HepG2 (cell line): ENCODE data around the gene GTF2H4. TPM values are rescaled to one million over a fixed set of nuclear protein-coding genes. Genes with fewer than 3 reads are reported as not detected.

ENCODE experiments used
- ATAC-seq: fragments of 200-7000 bp; cut with Tn5 transposase; 3 replicates; pipeline ENCODE4 v1.9.1; 2020; ENCODE audit warnings: mild to moderate bottlenecking, moderate library complexity
- BruUV-seq: library from RNA; stranded (reverse); fragments of 400-500 nt; replicated peaks from 2 replicates; lab custom pipeline; 2021; lab: Mats Ljungman, UMichigan
- CTCF ChIA-PET: fragments of 300-600 bp; formaldehyde crosslinking; extraction: SDS; loops from one replicate; lab custom pipeline; 2021; ENCODE audit warnings: low total read pairs, inconsistent platforms, low intra/inter-chr PET ratio; lab: Yijun Ruan, JAX
- POLR2A ChIA-PET: fragments of 350-600 bp; sonication (Branson Sonifier 250); formaldehyde crosslinking; loops from one replicate; lab custom pipeline; 2020; ENCODE audit warnings: antibody characterized with exemption, inconsistent platforms; lab: Yijun Ruan, JAX
- DNase-seq: peaks from one replicate; pipeline ENCODE4 v3.0.0-alpha.2; 2015; ENCODE audit warnings: low spot score
- FAIRE-seq: peaks from 3 replicates; lab custom pipeline; 2011; peaks lifted over from hg19 to GRCh38; lab: Jason Lieb, UNC
- H2AFZ ChIP-seq: one replicate; pipeline ENCODE4 v1.6.1; 2011; ENCODE audit warnings: low read length, inconsistent platforms
- H3K27ac ChIP-seq: fragments of 300-600 bp; 3 replicates; pipeline ENCODE4 v1.8.0; 2011; ENCODE audit warnings: mixed run types, mild to moderate bottlenecking, mixed read lengths, low read length, inconsistent platforms; ENCODE audit not compliant: insufficient read depth; ENCODE audit errors: extremely low read length
- H3K27me3 ChIP-seq, 2 experiments: fragments of 200-600 bp in 1 of 2; 2 replicates in 1 of 2; 3 replicates in 1 of 2; pipeline versions ENCODE4 v1.6.0 to v1.8.0; 2011; ENCODE audit warnings: low read length in 2 of 2, mild to moderate bottlenecking in 2 of 2, moderate library complexity in 2 of 2, inconsistent platforms in 1 of 2; ENCODE audit not compliant: insufficient read depth in 2 of 2, control insufficient read depth in 1 of 2
- H3K36me3 ChIP-seq, 2 experiments: fragments of 200-600 bp in 1 of 2; replicated peaks in 1 of 2; 2 replicates in 1 of 2; 3 replicates in 1 of 2; pipeline versions ENCODE4 v1.5.1 to v1.8.0; 2011; ENCODE audit warnings: low read length in 2 of 2, inconsistent platforms in 1 of 2; ENCODE audit not compliant: insufficient read depth in 2 of 2, control insufficient read depth in 1 of 2
- H3K4me1 ChIP-seq: 2 replicates; pipeline ENCODE4 v1.5.1; 2012; ENCODE audit warnings: low read length, inconsistent platforms; ENCODE audit not compliant: insufficient read depth
- H3K4me2 ChIP-seq: 2 replicates; pipeline ENCODE4 v1.6.0; 2011; ENCODE audit warnings: low read depth, low read length, inconsistent platforms
- H3K4me3 ChIP-seq, 3 experiments: fragments of 200-600 bp in 1 of 3; sonication (generic), shearing (Covaris generic) in 1 of 3; replicated peaks in 1 of 3; 2 replicates each; pipeline ENCODE4 v1.5.1; 2011 to 2016; ENCODE audit warnings: low read length in 3 of 3, inconsistent platforms in 2 of 3, low read depth in 2 of 3, mild to moderate bottlenecking in 2 of 3, control low read depth in 1 of 3, mixed read lengths in 1 of 3; ENCODE audit not compliant: insufficient read depth in 1 of 3
- H3K79me2 ChIP-seq: one replicate; pipeline ENCODE4 v1.6.1; 2011; ENCODE audit warnings: low read length, inconsistent platforms; ENCODE audit not compliant: insufficient read depth
- H3K9ac ChIP-seq: 2 replicates; pipeline ENCODE4 v1.6.0; 2011; ENCODE audit warnings: mild to moderate bottlenecking, low read depth, low read length, inconsistent platforms; ENCODE audit not compliant: insufficient read depth
- H3K9me3 ChIP-seq: 2 replicates; pipeline ENCODE4 v1.5.1; 2012; ENCODE audit warnings: mild to moderate bottlenecking, low read length
- H4K20me1 ChIP-seq: 2 replicates; pipeline ENCODE4 v1.6.0; 2011; ENCODE audit warnings: inconsistent platforms, mild to moderate bottlenecking, low read length, moderate library complexity; ENCODE audit not compliant: insufficient read depth
- CBX5 ChIP-seq: sonication (generic); formaldehyde crosslinking; IDR thresholded peaks from 2 replicates; pipeline ENCODE4 v1.4.0; 2020; ENCODE audit warnings: missing genetic modification reagents, borderline replicate concordance
- EED ChIP-seq: sonication (generic); formaldehyde crosslinking; IDR thresholded peaks from 2 replicates; pipeline ENCODE4 v1.5.0; 2020; ENCODE audit warnings: mild to moderate bottlenecking, missing genetic modification reagents
- EHMT2 ChIP-seq: fragments of 200-600 bp; sonication (generic); IDR thresholded peaks from 2 replicates; pipeline ENCODE4 v1.7.0; 2017; ENCODE audit warnings: antibody characterized with exemption, low read depth, low read length, borderline replicate concordance
- GZF1 ChIP-seq: sonication (generic); formaldehyde crosslinking; IDR thresholded peaks from 2 replicates; pipeline ENCODE4 v1.5.1; 2020; ENCODE audit warnings: mild to moderate bottlenecking, missing genetic modification reagents
- KDM3A ChIP-seq: IDR thresholded peaks from 2 replicates; pipeline ENCODE4 v1.6.1; 2018; ENCODE audit warnings: low read depth, missing compliant biosample characterization
- KLF16 ChIP-seq, 2 experiments: sonication (generic) in 1 of 2; formaldehyde crosslinking in 1 of 2; IDR thresholded peaks; 2 replicates each; pipeline versions ENCODE4 v1.6.1 to v1.8.0; 2016 to 2023; ENCODE audit warnings: missing genetic modification reagents in 2 of 2, missing compliant biosample characterization in 1 of 2
- SRF ChIP-seq: IDR thresholded peaks from 2 replicates; pipeline ENCODE4 v1.6.1; 2011; ENCODE audit warnings: mild to moderate bottlenecking, low read depth, low read length, moderate library complexity
- TCF12 ChIP-seq, 2 experiments: fragments of 450-650 bp in 1 of 2; sonication (generic) in 1 of 2; formaldehyde crosslinking in 1 of 2; IDR thresholded peaks; 2 replicates each; pipeline versions ENCODE4 v1.6.1 to v1.8.0; 2017 to 2022; ENCODE audit warnings: antibody characterized with exemption in 1 of 2, mild to moderate bottlenecking in 1 of 2, missing genetic modification reagents in 1 of 2, moderate library complexity in 1 of 2
- TOE1 ChIP-seq: sonication (generic); formaldehyde crosslinking; IDR thresholded peaks from 2 replicates; pipeline ENCODE4 v1.4.0; 2020; ENCODE audit warnings: mild to moderate bottlenecking, missing genetic modification reagents
- ZNF296 ChIP-seq: sonication (generic); formaldehyde crosslinking; conservative IDR thresholded peaks from 2 replicates; pipeline ENCODE4 v1.5.0; 2020; ENCODE audit warnings: mild to moderate bottlenecking, missing genetic modification reagents
- ZNF614 ChIP-seq: IDR thresholded peaks from 2 replicates; pipeline ENCODE4 v1.6.1; 2018; ENCODE audit warnings: missing biosample characterization, missing genetic modification reagents, inconsistent platforms, borderline replicate concordance
- ZNF746 ChIP-seq: sonication (generic); formaldehyde crosslinking; IDR thresholded peaks from 2 replicates; pipeline ENCODE4 v1.8.0; 2022; ENCODE audit warnings: mild to moderate bottlenecking, missing genetic modification reagents
- WGBS: methylation state at CpG from one replicate; pipeline ENCODE4 v1.1.6; 2017; ENCODE audit warnings: low lambda C conversion rate; 5-methylcytosine and 5-hydroxymethylcytosine counted together
- in situ Hi-C: cut with HindIII; loops from 2 replicates; pipeline ENCODE4 v1.10.0; 2017; ENCODE audit warnings: low pct_unique_long_range_greater_than_20kb; ENCODE audit not compliant: extremely low pct_ligation_motif_present
- intact Hi-C: fragments of 100-400 bp; cut with micrococcal nuclease; formaldehyde crosslinking; loops from one replicate; pipeline ENCODE4 v1.10.0; 2022; ENCODE audit not compliant: unreplicated experiment
- polyA plus RNA-seq, 8 experiments: library from polyadenylated mRNA; depleted of rRNA in 3 of 8; stranded (reverse) in 7 of 8; unstranded in 1 of 8; fragments of >200 nt; fragmentation: Illumina TruSeq in 4 of 8; extraction: Trizol in 4 of 8; gene quantifications; 2 replicates each; pipeline versions ENCODE4 v1.2.1 to v1.2.3, GENCODE V29; 2011 to 2016; ENCODE audit warnings: low read depth in 4 of 8, missing spikeins in 1 of 8, mixed read lengths in 1 of 8; ENCODE audit not compliant: insufficient read depth in 1 of 8
- total RNA-seq, 5 experiments: library from RNA; depleted of rRNA; stranded (reverse); fragments of >200 nt; fragmentation: Illumina TruSeq; extraction: Trizol; gene quantifications; 2 replicates each; pipeline ENCODE4 v1.2.3, GENCODE V29; 2016; ENCODE audit warnings: low read depth in 1 of 5
- TF ChIP-seq, protein P1 (sequence below): sonication (generic); formaldehyde crosslinking; IDR thresholded peaks from 2 replicates; pipeline ENCODE4 v1.8.1; 2022; ENCODE audit warnings: low read depth, mild to moderate bottlenecking, missing genetic modification reagents
- TF ChIP-seq, protein P2 (sequence below): IDR thresholded peaks from 2 replicates; pipeline ENCODE4 v1.6.1; 2016; ENCODE audit warnings: control low read depth
- TF ChIP-seq, protein P3 (sequence below), 2 experiments: sonication (generic) in 1 of 2; formaldehyde crosslinking in 1 of 2; IDR thresholded peaks; 2 replicates each; pipeline versions ENCODE4 v1.6.1 to v1.9.0; 2014 to 2022; ENCODE audit warnings: antibody characterized with exemption in 1 of 2, borderline replicate concordance in 1 of 2, inconsistent platforms in 1 of 2, low read depth in 1 of 2, missing genetic modification reagents in 1 of 2

GTF2H4 gene
- total and polyA plus RNA-seq, 2 of the 13 experiments (the other 11 are each of a cell fraction or from before 2014, with no cell fraction given), result 15.9 to 49.3 TPM

DNA sequence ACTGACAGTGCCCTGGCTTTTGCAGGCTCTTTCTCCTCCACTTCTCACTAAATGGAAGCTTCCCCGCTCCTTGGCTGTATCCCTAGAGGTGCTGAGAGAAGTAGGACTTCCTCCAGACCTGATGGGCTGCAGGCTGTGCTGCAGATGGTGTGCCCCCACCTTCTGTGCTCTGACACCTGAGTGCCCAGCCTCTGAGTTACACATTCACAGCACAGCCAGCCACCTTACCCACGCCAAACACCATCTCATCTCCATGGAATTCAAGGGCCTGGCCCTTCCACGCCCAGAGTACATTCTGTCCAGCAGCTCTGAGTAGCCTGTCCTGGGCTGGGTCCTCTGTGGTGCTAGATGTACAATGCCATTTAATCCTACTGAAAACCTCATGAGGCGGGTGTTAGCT, 18.6 kb downstream of the GTF2H4 start:
- POLR2A ChIA-PET, result interaction anchor here (1.4 kb wide), 1 partner anchor 13 kb away, joined by 3 read pairs; the partner anchor contains the start of gene VARS2
- Histone ChIP-seq H3K27me3 (peaks cover 0 to 7% of the 10 kb centered on the region in 2 experiments; a peak in 1 of 5 replicates), H3K4me1 (no peaks in the 10 kb centered on the region), H4K20me1 (no peaks in the 10 kb centered on the region), H3K9me3 (no peaks in the 10 kb centered on the region), H3K27ac (no peak overlapping the region), H3K36me3 (peaks cover 22 to 42% of the 10 kb centered on the region in 2 experiments), H3K9ac (no peak overlapping the region), H3K79me2 (no peaks in the 10 kb centered on the region), H3K4me3 (no peak overlapping the region), H3K4me2 (no peak overlapping the region), H2AFZ (no peak overlapping the region)
- intact Hi-C loops, result no loop called here
- DNase-seq (no peak), ATAC-seq (no peak), FAIRE-seq (no peak)
- CTCF ChIA-PET, result no interaction called here
- no TSS peak for BruUV-seq
- 97% methylated on average over 4 of the region's 4 CpGs for WGBS
- in situ Hi-C loops, result no loop called here
- TF ChIP-seq ZNF746 (CRISPR knock-in tag), result no peak
- no peak for TF ChIP-seq CBX5
- TF ChIP-seq, protein P1, sequence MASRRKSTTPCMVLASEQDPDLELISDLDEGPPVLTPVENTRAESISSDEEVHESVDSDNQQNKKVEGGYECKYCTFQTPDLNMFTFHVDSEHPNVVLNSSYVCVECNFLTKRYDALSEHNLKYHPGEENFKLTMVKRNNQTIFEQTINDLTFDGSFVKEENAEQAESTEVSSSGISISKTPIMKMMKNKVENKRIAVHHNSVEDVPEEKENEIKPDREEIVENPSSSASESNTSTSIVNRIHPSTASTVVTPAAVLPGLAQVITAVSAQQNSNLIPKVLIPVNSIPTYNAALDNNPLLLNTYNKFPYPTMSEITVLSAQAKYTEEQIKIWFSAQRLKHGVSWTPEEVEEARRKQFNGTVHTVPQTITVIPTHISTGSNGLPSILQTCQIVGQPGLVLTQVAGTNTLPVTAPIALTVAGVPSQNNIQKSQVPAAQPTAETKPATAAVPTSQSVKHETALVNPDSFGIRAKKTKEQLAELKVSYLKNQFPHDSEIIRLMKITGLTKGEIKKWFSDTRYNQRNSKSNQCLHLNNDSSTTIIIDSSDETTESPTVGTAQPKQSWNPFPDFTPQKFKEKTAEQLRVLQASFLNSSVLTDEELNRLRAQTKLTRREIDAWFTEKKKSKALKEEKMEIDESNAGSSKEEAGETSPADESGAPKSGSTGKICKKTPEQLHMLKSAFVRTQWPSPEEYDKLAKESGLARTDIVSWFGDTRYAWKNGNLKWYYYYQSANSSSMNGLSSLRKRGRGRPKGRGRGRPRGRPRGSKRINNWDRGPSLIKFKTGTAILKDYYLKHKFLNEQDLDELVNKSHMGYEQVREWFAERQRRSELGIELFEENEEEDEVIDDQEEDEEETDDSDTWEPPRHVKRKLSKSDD, result no peak
- TF ChIP-seq ZNF614 (CRISPR knock-in tag), result no peak
- no peak for TF ChIP-seq GZF1
- TF ChIP-seq SRF, result no peak
- TF ChIP-seq TOE1 (CRISPR knock-in tag), result no peak
- TF ChIP-seq, protein P2, sequence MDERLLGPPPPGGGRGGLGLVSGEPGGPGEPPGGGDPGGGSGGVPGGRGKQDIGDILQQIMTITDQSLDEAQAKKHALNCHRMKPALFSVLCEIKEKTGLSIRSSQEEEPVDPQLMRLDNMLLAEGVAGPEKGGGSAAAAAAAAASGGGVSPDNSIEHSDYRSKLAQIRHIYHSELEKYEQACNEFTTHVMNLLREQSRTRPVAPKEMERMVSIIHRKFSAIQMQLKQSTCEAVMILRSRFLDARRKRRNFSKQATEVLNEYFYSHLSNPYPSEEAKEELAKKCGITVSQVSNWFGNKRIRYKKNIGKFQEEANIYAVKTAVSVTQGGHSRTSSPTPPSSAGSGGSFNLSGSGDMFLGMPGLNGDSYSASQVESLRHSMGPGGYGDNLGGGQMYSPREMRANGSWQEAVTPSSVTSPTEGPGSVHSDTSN, result no peak
- TF ChIP-seq ZNF296 (CRISPR knock-in tag), result no peak
- TF ChIP-seq EED (CRISPR knock-in tag), result no peak
- TF ChIP-seq KLF16 (CRISPR knock-in tag; IDR thresholded peaks at IDR 0.05), result no peak
- TF ChIP-seq, protein P3, sequence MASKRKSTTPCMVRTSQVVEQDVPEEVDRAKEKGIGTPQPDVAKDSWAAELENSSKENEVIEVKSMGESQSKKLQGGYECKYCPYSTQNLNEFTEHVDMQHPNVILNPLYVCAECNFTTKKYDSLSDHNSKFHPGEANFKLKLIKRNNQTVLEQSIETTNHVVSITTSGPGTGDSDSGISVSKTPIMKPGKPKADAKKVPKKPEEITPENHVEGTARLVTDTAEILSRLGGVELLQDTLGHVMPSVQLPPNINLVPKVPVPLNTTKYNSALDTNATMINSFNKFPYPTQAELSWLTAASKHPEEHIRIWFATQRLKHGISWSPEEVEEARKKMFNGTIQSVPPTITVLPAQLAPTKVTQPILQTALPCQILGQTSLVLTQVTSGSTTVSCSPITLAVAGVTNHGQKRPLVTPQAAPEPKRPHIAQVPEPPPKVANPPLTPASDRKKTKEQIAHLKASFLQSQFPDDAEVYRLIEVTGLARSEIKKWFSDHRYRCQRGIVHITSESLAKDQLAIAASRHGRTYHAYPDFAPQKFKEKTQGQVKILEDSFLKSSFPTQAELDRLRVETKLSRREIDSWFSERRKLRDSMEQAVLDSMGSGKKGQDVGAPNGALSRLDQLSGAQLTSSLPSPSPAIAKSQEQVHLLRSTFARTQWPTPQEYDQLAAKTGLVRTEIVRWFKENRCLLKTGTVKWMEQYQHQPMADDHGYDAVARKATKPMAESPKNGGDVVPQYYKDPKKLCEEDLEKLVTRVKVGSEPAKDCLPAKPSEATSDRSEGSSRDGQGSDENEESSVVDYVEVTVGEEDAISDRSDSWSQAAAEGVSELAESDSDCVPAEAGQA (IDR thresholded peaks at IDR 0.05; ENCODE audit: low read depth), result no peak
- TF ChIP-seq, protein P3 (CRISPR knock-in tag; IDR thresholded peaks at IDR 0.05; ENCODE audit: borderline replicate concordance), result no peak
- TF ChIP-seq KDM3A (CRISPR knock-in tag), result no peak
- TF ChIP-seq EHMT2, result no peak
- no peak for TF ChIP-seq TCF12 (IDR thresholded peaks at IDR 0.05)
- TF ChIP-seq TCF12 (CRISPR knock-in tag; IDR thresholded peaks at IDR 0.05), result no peak
